SK-N-SH (cell line): ENCODE data around the gene ALDH3B1. TPM values are rescaled to one million over a fixed set of nuclear protein-coding genes. Genes with fewer than 3 reads are reported as not detected.

Source experiments
- CTCF ChIA-PET: fragments of 300-600, 350-600 bp; formaldehyde crosslinking; extraction: SDS; loops from one replicate; lab custom pipeline; 2021; lab: Yijun Ruan, JAX
- POLR2A ChIA-PET: fragments of 350-600 bp; sonication (Branson Sonifier 250); formaldehyde crosslinking; extraction: SDS; loops from one replicate; lab custom pipeline; 2020; ENCODE audit warnings: antibody characterized with exemption, inconsistent platforms; lab: Yijun Ruan, JAX
- DNase-seq: peaks from one replicate; pipeline ENCODE4 v3.0.0; 2012
- H2AFZ ChIP-seq: fragments of 200-600 bp; sonication (generic); 2 replicates; pipeline ENCODE4 v1.8.1; 2016; ENCODE audit warnings: antibody characterized with exemption, mild to moderate bottlenecking, low read depth
- H3F3A ChIP-seq: fragments of 200-600 bp; sonication (generic); replicated peaks from 2 replicates; pipeline ENCODE3; 2016; ENCODE audit warnings: antibody characterized with exemption, mild to moderate bottlenecking; ENCODE audit not compliant: insufficient read depth
- H3K27ac ChIP-seq, 2 experiments: fragments of 200-500 bp in 1 of 2; fragments of 200-600 bp in 1 of 2; sonication (Bioruptor generic) in 1 of 2; sonication (generic), shearing (Covaris generic) in 1 of 2; 2 replicates each; pipeline versions ENCODE4 v1.5.1 to v1.6.1; 2014 to 2016; ENCODE audit warnings: low read depth in 2 of 2, inconsistent platforms in 1 of 2, low read length in 1 of 2, mild to moderate bottlenecking in 1 of 2, mixed read lengths in 1 of 2
- H3K27me3 ChIP-seq: fragments of 200-600 bp; sonication (generic), shearing (Covaris generic); 2 replicates; pipeline ENCODE4 v1.6.1; 2016; ENCODE audit warnings: mixed run types; ENCODE audit not compliant: insufficient read depth
- H3K36me3 ChIP-seq, 2 experiments: fragments of 200-500 bp in 1 of 2; fragments of 200-600 bp in 1 of 2; sonication (Bioruptor generic) in 1 of 2; sonication (generic) in 1 of 2; replicated peaks in 1 of 2; 2 replicates each; pipeline versions ENCODE3 to v1.5.1; 2014 to 2016; ENCODE audit warnings: low read length in 1 of 2, mild to moderate bottlenecking in 1 of 2; ENCODE audit not compliant: insufficient read depth in 2 of 2, control insufficient read depth in 1 of 2
- H3K4me1 ChIP-seq, 2 experiments: fragments of 200-500 bp in 1 of 2; fragments of 200-600 bp in 1 of 2; sonication (Bioruptor generic) in 1 of 2; sonication (generic), shearing (Covaris generic) in 1 of 2; 2 replicates each; pipeline versions ENCODE4 v1.5.1 to v1.6.1; 2014 to 2016; ENCODE audit warnings: low read depth in 1 of 2, low read length in 1 of 2, mixed run types in 1 of 2; ENCODE audit not compliant: insufficient read depth in 2 of 2, control insufficient read depth in 1 of 2
- H3K4me2 ChIP-seq: fragments of 200-600 bp; sonication (generic), shearing (Covaris generic); 2 replicates; pipeline ENCODE4 v1.6.1; 2017; ENCODE audit warnings: mixed run types
- H3K4me3 ChIP-seq, 2 experiments: fragments of 200-500 bp in 1 of 2; fragments of 200-600 bp in 1 of 2; sonication (Bioruptor generic) in 1 of 2; sonication (generic), shearing (Covaris generic) in 1 of 2; 2 replicates each; pipeline versions ENCODE4 v1.5.1 to v1.8.1; 2014 to 2016; ENCODE audit warnings: low read depth in 2 of 2, inconsistent platforms in 1 of 2, low read length in 1 of 2, mild to moderate bottlenecking in 1 of 2, mixed read lengths in 1 of 2, moderate library complexity in 1 of 2
- H3K79me2 ChIP-seq: fragments of 200-600 bp; sonication (generic); 2 replicates; pipeline ENCODE4 v1.8.1; 2017; ENCODE audit warnings: mild to moderate bottlenecking; ENCODE audit not compliant: insufficient read depth
- H3K9ac ChIP-seq: fragments of 200-600 bp; sonication (generic); 2 replicates; pipeline ENCODE4 v1.6.1; 2017; ENCODE audit warnings: mixed run types
- H3K9me2 ChIP-seq: fragments of 200-600 bp; sonication (generic); 2 replicates; pipeline ENCODE4 v1.6.1; 2017; ENCODE audit warnings: mixed run types
- H3K9me3 ChIP-seq: fragments of 200-600 bp; sonication (generic); 2 replicates; pipeline ENCODE4 v1.6.1; 2017; ENCODE audit warnings: mixed run types, mild to moderate bottlenecking, moderate library complexity
- H4K20me1 ChIP-seq: fragments of 200-600 bp; sonication (generic); 2 replicates; pipeline ENCODE4 v1.6.1; 2017; ENCODE audit warnings: mild to moderate bottlenecking, mixed run types; ENCODE audit not compliant: insufficient read depth
- FOXM1 ChIP-seq: IDR thresholded peaks from 2 replicates; pipeline ENCODE4 v1.4.0; 2012; ENCODE audit warnings: low read depth, mild to moderate bottlenecking
- WGBS: methylation state at CpG from one replicate; pipeline ENCODE4 v1.1.6; 2017; ENCODE audit warnings: low lambda C conversion rate; 5-methylcytosine and 5-hydroxymethylcytosine counted together
- polyA plus RNA-seq, 3 experiments: library from polyadenylated mRNA; depleted of rRNA; stranded (reverse); fragments of >200 nt; gene quantifications; 2 replicates each; pipeline ENCODE4 v1.2.3, GENCODE V29; 2012
- TF ChIP-seq, protein P1 (sequence below): fragments of 200-600 bp; sonication (generic); IDR thresholded peaks from 2 replicates; pipeline ENCODE4 v1.6.1; 2017; ENCODE audit warnings: antibody characterized with exemption, mild to moderate bottlenecking, moderate library complexity
- TF ChIP-seq, protein P2 (sequence below): fragments of 150-350 bp; IDR thresholded peaks from 2 replicates; pipeline ENCODE4 v1.6.1; 2016; ENCODE audit warnings: mild to moderate bottlenecking, low read depth, low read length

Gene ALDH3B1
- polyA plus RNA-seq, 1 of the 3 experiments (the other 2 are of a cell fraction): 14.9 TPM

DNA sequence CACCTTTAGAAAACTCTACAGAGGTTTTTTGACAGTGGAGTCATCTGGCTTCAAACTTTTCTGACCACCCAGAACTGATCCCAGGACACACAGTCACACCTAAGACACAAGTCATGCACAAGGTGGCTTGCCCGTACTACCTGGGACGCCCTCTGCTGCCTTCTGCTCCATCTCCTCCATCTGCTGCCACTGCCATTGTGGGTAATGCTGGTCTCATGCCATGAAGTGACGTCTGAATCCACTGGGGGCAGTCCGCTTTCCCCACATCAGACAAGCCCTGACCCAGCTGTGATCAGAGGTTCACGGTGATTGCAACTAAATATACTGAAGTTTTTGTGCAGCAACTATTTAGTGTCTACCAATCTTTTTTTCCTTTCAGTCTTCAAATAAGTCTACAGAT is 14.9 kb downstream of the ALDH3B1 start:
- H2AFZ ChIP-seq: no peak overlapping the region
- H3K9me2 ChIP-seq: no peaks in the 10 kb centered on the region
- peaks cover 14% of the 10 kb centered on the region for H3K79me2 ChIP-seq
- no peaks in the 10 kb centered on the region for H3K36me3 ChIP-seq
- H3K4me1 ChIP-seq: peaks cover 28 to 32% of the 10 kb centered on the region in 2 experiments; a peak in 3 of 4 replicates
- no peak overlapping the region for H3K9ac ChIP-seq
- H3K4me3 ChIP-seq: no peak overlapping the region
- 95% methylated on average over 5 of the region's 5 CpGs for WGBS
- CTCF ChIA-PET: no interaction called here
- peaks cover 27% of the 10 kb centered on the region for H3F3A ChIP-seq
- TF ChIP-seq FOXM1: no peak
- TF ChIP-seq, protein P1, sequence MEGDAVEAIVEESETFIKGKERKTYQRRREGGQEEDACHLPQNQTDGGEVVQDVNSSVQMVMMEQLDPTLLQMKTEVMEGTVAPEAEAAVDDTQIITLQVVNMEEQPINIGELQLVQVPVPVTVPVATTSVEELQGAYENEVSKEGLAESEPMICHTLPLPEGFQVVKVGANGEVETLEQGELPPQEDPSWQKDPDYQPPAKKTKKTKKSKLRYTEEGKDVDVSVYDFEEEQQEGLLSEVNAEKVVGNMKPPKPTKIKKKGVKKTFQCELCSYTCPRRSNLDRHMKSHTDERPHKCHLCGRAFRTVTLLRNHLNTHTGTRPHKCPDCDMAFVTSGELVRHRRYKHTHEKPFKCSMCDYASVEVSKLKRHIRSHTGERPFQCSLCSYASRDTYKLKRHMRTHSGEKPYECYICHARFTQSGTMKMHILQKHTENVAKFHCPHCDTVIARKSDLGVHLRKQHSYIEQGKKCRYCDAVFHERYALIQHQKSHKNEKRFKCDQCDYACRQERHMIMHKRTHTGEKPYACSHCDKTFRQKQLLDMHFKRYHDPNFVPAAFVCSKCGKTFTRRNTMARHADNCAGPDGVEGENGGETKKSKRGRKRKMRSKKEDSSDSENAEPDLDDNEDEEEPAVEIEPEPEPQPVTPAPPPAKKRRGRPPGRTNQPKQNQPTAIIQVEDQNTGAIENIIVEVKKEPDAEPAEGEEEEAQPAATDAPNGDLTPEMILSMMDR: 0 out of 2 replicates have a peak, but pooled peaks have one; percentile 8
- no peaks in the 10 kb centered on the region for H3K9me3 ChIP-seq
- H3K4me2 ChIP-seq: no peak overlapping the region
- no peaks in the 10 kb centered on the region for H3K27me3 ChIP-seq
- DNase-seq: no peak
- POLR2A ChIA-PET: no interaction called here
- no peak overlapping the region; a peak in 1 of 4 replicates for H3K27ac ChIP-seq
- H4K20me1 ChIP-seq: no peaks in the 10 kb centered on the region

DNA sequence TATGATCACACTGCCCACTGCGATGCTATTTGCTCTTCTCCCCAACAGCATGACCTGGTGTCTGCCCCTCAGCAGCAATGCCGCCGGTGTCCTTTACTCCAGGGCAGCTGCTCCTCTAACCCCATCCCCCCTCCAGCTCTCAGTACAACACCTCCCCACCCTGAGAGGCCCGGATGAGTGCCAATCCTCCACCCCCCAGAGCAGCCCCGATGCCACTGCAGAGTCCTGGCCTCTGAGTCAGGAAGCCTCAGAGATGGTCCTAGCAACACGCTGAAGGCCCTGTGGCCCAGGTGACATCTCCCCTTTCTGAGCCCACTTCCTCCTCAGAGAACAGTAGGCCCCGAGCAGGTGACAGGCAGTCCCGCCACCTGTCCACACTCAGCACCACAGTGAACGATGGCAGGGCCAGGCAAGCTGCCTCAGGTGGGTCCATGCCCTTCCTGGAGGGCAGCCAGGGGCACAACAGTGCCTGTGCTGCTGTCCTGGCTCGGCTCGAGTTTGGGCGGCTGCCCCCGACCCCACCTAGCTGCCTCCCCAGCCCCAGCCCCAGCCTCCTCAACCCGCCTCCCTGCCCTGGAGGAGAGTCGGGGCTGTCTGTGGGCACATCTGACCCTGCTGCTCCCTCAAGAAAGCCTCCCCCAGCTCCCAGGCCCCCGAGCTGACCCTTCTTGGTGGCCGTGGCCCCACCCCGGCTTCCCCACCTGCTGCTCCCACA is 16.4 kb downstream of the ALDH3B1 start:
- H2AFZ ChIP-seq: no peak overlapping the region
- no peak overlapping the region for H3K4me3 ChIP-seq
- no peaks in the 10 kb centered on the region for H3K9me3 ChIP-seq
- no peaks in the 10 kb centered on the region for H3K9me2 ChIP-seq
- no peak for DNase-seq
- H3K4me2 ChIP-seq: peak overlapping the region; percentile 45; the same call in 1 of the 2 replicates
- H3K4me1 ChIP-seq: peaks cover 22 to 33% of the 10 kb centered on the region in 2 experiments; a peak in 3 of 4 replicates
- TF ChIP-seq, protein P2, sequence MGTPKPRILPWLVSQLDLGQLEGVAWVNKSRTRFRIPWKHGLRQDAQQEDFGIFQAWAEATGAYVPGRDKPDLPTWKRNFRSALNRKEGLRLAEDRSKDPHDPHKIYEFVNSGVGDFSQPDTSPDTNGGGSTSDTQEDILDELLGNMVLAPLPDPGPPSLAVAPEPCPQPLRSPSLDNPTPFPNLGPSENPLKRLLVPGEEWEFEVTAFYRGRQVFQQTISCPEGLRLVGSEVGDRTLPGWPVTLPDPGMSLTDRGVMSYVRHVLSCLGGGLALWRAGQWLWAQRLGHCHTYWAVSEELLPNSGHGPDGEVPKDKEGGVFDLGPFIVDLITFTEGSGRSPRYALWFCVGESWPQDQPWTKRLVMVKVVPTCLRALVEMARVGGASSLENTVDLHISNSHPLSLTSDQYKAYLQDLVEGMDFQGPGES: no peak
- TF ChIP-seq, protein P1: no peak
- H3K9ac ChIP-seq: peak overlapping the region; percentile 62; the same call in 1 of the 2 replicates
- H3F3A ChIP-seq: peaks cover 27% of the 10 kb centered on the region
- no peaks in the 10 kb centered on the region for H4K20me1 ChIP-seq
- H3K79me2 ChIP-seq: peaks cover 26% of the 10 kb centered on the region
- POLR2A ChIA-PET: no interaction called here
- CTCF ChIA-PET: no interaction called here
- H3K36me3 ChIP-seq: no peaks in the 10 kb centered on the region
- no peaks in the 10 kb centered on the region for H3K27me3 ChIP-seq
- WGBS: 77% methylated on average over 7 of the region's 18 CpGs
- peak overlapping the region in 1 of 2 experiments; percentile 99; a peak in 2 of 4 replicates for H3K27ac ChIP-seq
